NCI-H1417 treated with DMSO at 0.1 percent for 48 hours (cell line): ENCODE results near the gene MPP4.
"Not testable (repeated sequence)": the region's sequence is repeated elsewhere in the genome, so short reads cannot be mapped to it uniquely, and the experiment has no call there.

Experiments used
- DNase-seq: peaks from one replicate; lab custom pipeline; 2025; lab: John Stamatoyannopoulos, UW

MPP4 gene

GRCh38 chr2:201671205-201671604 lies 27.2 kb downstream of the MPP4 start:
- not testable (repeated sequence) for DNase-seq

- no peak for DNase-seq
Measured at GRCh38 chr2:201669865-201670264, 28.6 kb downstream of the MPP4 start.

- DNase-seq = no peak
Measured at GRCh38 chr2:201668402-201668910, 30.0 kb downstream of the MPP4 start.

GRCh38 chr2:201664334-201664733 lies 34.1 kb downstream of the MPP4 start:
- no peak for DNase-seq

GRCh38 chr2:201661366-201661765 lies 37.1 kb downstream of the MPP4 start:
- DNase-seq = no peak

GRCh38 chr2:201660293-201660895 lies 38.0 kb downstream of the MPP4 start:
- DNase-seq = no peak

GRCh38 chr2:201656740-201657139 lies 41.7 kb downstream of the MPP4 start:
- DNase-seq = no peak

- DNase-seq = no peak
Measured at GRCh38 chr2:201656102-201656501, 42.3 kb downstream of the MPP4 start.

- DNase-seq = no peak
Measured at GRCh38 chr2:201654616-201655384, 43.6 kb downstream of the MPP4 start.

GRCh38 chr2:201653221-201653620 lies 45.2 kb downstream of the MPP4 start:
- DNase-seq = no peak

- no peak for DNase-seq
Measured at GRCh38 chr2:201649442-201649841, 49.0 kb downstream of the MPP4 start.

GRCh38 chr2:201647431-201647830 lies 51.0 kb downstream of the MPP4 start:
- DNase-seq = no peak

GRCh38 chr2:201644001-201644400 lies 54.4 kb downstream of the MPP4 start:
- DNase-seq = no peak

GRCh38 chr2:201643216-201643890 lies 55.1 kb downstream of the MPP4 start, which contains the start of gene TMEM237:
Gene TMEM237 (minus strand): TSS chr2:201643503. CDS start chr2:201643400, 103 bp downstream.
- no peak for DNase-seq

- DNase-seq = peak; percentile 43
Measured at GRCh38 chr2:201642579-201643215, 55.7 kb downstream of the MPP4 start.

GRCh38 chr2:201642086-201642578 lies 56.3 kb downstream of the MPP4 start:
- DNase-seq = peak; percentile 43

GRCh38 chr2:201639205-201639604 lies 59.2 kb downstream of the MPP4 start:
- no peak for DNase-seq

- DNase-seq = no peak
Measured at GRCh38 chr2:201638326-201638725, 60.1 kb downstream of the MPP4 start.

- DNase-seq = no peak
Measured at GRCh38 chr2:201633661-201634249, 64.7 kb downstream of the MPP4 start.

GRCh38 chr2:201631041-201631440 lies 67.4 kb downstream of the MPP4 start:
- DNase-seq = no peak

GRCh38 chr2:201630577-201630976 lies 67.9 kb downstream of the MPP4 start:
- no peak for DNase-seq

GRCh38 chr2:201628545-201628944 lies 69.9 kb downstream of the MPP4 start:
- DNase-seq = no peak
